HG03135 (cell line): ENCODE results near the gene HMOX2.
A peak's percentile ranks its signal among the peaks of the same experiment; 100 is the strongest.

ENCODE experiments used
- ATAC-seq: cut with Tn5 transposase; IDR thresholded peaks from one replicate; pipeline ENCODE4 v1.9.1; 2021; ENCODE audit warnings: mild to moderate bottlenecking, moderate library complexity; ENCODE audit not compliant: unreplicated experiment

HMOX2 gene, protein sequence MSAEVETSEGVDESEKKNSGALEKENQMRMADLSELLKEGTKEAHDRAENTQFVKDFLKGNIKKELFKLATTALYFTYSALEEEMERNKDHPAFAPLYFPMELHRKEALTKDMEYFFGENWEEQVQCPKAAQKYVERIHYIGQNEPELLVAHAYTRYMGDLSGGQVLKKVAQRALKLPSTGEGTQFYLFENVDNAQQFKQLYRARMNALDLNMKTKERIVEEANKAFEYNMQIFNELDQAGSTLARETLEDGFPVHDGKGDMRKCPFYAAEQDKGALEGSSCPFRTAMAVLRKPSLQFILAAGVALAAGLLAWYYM

DNA sequence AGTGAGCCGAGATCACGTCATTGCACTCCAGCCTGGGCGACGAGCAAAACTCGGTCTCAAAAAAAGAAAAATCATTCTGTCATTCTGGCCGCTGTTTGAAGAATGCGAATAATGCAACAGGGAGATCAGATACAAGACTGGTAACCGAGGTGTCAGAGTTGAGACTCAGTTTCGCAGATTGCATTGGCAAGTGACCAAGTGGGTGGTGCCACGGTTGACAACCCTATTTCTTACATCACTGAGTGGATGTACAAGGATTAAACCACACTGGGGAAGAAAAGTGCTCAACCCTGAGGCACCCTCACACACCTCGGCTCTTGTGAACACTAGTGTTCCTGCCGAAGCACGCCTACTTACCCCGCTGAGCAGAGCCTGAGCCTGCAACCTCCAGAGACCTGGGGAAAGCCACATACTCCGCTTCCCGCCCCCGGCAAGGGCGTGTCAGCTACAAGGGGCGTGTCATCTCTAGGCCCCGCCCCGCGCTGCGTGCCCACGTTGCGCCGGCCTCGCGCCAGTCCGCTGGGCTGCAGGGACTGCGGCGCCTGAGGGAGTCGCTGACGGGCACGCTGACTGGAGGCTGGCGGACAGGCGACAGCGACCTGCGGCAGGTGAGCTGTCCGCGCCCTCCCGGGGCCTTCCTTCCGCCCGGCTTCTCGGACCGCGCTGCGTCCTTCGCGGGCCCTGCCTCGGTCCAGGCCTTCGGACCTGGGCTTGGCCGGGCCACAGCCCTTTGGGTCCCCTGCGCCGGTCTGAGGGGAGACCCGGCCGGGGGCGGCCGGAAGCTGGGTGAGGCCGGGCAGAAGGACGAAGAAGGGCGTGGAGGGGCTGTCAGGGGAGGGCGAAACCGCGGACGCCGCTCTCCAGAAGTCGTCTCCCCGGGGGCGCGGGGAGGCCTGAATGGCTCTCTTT lies at the start of gene HMOX2:
Gene HMOX2 (plus strand): TSS at position 519 of the 909 bp plus-strand sequence. CDS start 29,127 bp downstream, outside the sequence.
- ATAC-seq: peak; percentile 82

DNA sequence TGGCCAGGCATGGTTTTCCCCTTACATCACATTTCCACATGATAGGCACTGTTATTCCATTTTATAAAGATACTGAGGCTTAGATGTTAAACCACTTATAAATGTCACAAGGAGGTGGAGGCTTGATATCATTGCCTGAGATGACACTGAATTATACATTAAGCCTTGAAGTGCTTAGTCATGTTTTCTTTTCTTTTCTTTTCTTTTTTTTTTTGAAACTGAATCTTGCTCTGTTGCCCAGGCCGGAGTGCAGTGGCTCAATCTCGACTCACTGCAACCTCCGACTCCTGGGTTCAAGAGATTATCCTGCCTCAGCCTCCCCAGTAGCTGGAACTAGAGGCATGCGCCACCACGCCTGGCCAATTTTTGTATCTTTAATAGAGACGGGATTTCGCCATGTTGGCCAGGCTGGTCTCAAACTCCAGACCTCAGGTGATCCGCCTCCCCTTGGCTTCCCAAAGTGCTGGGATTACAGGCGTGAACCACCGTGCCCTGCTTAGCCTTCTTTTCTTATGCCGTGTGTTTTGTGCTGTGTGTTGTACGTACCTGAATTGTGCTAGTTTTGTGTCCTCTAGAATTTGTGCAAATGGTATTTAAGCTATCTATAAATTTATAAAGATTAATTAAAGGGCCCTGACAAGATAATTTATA lies 49.4 kb upstream of the HMOX2 start:
- no peak for ATAC-seq

DNA sequence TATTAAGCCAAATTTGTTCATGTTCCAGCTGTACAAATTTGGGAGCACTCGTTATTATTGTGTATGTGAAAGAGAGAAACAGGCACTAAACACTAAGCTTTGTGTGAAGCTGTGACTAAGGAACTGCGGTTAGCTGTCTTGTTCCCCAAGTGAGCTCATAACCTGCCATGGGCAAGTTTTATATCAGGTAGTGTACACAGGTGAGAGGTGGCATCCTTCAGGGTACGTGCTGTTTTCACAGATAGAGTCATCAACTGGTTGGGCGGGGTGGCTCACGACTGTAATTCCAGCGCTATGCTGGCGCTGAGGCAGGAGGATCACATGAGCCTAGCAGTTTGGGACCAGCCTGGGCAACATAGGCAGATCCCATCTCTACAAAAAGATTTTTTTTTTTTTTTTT lies 47.7 kb upstream of the HMOX2 start:
- ATAC-seq: no peak

DNA sequence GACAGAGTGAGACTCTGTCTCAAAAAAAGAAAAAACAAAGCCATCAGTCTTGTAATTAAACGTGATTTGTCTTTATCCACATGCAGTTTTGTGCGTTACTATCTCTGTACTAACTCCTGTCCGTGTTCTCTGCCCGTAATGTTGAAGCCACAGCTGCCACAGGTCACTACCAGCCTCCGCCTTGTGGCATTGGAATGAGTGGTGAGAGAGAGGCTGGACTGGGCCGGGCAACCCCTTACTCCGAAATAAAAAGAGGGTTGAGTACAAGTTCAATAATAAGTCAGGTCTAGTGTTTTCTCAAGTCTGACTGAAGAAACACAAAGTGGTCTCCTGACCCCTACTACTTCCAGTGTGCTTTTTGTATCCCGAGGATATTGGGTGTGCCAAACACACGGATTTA lies 45.2 kb upstream of the HMOX2 start:
- no peak for ATAC-seq

DNA sequence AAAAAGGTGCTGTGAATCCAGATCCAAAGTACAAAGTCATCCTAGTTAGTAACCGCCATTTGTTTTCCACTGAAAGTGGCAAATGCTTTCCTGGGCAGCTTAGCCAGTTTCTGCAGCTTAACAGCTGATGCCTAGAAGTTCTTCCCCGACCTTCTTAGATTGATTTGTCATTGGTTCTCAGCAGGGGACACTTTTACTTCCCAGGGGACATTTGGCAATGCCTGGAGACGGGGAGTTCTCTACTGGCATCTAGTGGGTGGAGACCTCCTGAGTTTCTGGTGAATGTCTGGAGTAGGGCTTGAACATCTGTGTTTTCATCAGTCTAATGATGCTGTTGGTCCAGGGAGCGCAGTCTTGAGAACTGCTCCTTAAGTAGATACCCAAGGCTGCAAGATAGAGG lies 43.0 kb upstream of the HMOX2 start:
- no peak for ATAC-seq

DNA sequence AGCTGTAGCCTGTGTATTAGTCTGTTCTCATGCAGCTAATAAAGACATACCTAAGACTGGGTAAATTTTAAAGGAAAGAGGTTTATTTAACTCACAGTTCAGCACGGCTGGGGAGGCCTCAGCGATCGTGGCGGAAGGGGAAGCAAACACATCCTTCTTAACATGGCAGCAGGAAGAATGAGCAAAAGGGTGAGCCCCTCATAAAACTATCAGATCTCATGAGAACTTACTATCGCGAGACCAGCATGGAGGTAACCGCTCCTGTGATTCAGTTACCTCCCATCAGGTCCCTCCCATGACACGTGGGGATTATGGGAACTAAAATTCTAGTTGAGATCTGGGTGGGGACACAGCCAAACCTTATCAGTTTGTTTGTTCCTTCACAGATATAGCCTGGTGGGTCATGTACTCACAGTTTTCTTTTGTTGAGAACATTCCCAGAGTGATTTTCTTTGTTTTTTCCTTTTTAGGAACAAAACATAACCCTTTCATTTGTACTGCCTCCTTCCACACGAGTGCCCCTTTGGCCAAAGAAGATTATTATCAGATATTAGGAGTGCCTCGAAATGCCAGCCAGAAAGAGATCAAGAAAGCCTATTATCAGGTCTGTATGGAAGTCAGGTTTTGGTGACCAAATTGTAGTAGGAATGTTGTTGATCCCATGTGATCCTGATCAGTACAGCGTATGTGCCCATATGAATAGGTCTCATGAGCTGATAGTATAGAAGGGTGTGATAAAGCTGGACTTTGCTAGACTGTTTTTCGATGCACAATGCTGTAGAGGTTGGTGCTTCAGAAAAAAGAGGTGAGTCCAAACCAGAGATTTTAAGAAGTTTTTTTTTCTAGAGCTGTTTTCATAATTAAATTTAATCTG lies 42.0 kb upstream of the HMOX2 start:
- no peak for ATAC-seq

DNA sequence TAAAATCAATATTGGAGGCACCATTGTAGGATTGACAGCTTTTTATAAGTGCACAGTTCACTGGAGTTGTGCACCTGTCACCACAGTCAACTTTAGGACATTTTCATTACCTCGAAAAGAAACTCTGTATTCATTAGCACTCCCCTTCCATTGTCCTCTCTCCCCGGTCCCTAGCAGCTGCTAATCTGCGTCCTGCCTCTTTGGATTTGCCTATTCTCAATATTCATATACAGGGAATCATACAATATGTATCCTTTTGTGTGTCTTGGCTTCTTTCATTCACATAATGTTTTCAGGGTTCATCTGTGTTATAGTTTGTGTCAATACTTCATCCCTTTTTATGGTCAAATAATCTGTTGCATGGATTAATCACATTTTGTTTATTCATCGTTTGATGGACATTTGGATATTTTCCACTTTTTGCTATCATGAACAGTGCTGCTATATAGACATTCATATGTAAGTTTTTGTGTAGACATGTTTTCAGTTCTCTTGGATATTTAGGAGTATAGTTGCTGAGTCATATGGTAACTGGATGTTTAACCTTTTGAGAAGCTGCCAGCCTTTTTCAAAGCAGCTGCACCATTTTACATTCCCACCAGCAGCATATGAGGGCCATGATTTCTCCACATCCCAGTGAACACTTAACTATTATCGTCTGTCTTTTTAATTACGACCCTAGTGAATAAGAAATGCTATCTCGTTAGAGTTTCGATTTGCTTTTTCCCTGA lies 40.7 kb upstream of the HMOX2 start:
- no peak for ATAC-seq

DNA sequence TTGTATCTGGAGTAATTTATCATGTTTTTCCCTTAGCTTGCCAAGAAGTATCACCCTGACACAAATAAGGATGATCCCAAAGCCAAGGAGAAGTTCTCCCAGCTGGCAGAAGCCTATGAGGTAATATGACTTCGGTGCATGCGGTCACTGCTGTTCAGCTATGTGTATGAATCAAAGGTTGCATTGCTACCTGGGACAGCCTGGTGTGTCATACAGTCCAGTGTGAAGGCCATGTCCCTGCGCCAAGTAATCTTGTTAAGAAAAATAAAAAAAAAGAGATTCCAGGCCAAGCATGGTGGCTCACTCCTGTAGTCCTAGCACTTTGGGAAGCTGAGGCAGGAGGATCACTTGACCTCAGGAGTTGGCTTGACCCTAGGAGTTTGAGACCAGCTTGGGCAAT lies 38.8 kb upstream of the HMOX2 start:
- no peak for ATAC-seq

DNA sequence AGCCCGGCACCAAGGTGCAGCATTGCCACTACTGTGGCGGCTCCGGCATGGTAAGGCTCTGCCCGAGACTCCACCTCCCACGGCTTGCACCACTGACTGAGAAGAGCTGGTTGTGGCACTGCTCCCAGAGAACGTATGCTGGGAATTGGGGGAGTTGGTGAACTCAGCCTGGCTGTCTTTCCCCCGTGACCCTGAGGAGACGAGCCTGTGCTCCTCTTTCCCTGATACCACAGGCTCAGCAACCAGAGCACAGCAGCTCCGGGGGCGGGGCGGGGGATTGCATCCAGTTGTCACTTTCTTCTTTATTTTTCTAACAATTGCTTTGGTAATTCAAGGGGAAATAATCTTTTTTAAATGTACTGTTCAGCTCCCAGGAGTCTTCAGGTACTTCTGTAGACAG lies 33.8 kb upstream of the HMOX2 start:
- ATAC-seq: no peak

DNA sequence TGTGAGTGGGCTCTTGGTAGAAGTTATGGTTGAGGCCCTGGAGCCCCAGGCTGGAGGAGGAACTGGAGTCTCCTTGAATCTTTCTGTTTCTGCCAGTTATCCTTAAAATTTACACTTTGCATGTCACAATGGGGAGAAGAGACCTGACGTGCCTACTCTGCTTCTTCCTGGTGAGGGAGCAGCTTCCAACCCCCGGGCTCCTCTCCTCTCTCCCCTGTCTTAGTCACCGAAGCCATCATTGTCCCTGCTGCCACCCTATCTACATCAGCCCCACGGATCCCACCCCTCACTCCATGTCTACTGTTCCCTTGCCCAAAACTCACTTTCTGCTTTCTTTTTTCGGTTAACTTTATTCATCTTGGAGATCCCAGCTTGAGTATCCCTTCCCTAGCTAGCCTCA lies 32.9 kb upstream of the HMOX2 start:
- no peak for ATAC-seq

DNA sequence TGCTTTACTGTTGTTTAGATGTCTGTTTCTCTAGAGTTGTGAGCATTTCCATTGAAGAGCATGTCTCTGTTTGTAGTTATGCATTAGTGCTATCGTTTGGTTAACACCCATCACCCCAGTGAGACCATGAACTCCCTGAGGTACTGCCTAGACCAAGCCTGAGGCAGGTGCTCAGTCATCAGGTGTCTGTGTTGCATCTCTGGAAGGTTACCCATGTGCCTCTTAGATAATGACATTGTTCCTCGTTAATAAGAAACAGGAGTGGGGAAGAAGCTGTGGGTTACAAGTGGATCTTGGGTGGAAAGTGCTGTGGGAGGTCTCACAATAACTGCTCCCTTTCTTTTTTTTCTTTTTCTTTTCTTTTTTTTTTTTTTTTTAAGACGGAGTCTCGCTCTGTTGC lies 32.2 kb upstream of the HMOX2 start:
- no peak for ATAC-seq

DNA sequence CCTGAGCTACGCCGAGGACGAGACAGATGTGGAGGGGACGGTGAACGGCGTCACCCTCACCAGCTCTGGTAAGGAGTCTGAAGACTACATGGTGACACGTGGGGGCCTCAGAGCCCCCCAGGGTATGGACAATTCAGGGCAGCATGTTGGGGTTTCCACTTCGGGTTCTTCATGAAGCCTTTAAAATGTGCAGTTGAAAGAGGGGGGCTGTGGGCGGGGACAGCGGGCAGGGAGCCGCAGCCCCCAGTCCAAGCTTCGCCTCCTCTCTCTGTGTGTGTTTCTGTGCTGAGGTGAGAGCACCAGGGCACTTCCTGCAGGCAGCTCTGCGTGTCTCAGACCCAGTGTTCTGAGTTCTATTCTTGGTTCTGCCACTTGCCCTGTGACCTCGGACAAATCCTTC lies 25.8 kb upstream of the HMOX2 start:
- ATAC-seq: no peak

DNA sequence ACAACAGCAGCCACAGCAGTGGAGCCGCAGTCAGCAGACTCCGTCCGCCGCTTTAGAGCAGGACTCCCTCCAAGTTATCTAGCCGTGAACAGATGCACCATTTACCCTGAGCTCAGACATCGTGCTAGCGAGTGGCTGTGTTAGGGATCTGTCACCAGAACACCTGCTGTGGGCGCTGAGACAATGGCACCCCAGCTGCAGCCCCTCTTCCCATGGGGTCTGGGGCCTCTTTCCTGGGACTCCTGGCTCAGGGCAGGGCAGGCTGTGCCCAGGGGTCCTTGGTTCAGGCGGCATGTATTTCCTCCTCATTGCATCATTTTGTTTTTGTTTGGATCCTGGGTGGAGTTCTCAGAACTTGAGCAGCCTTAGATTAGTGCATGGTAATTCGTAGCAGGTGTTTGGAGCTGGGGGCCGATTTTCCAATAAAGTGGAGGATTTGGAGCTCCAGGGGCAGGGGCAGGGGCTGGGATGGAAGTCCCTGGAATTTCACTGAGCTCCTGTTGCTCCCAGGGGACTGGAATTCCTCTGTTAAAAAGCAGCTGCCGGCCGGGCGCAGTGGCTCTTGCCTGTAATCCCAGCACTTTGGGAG lies 25.2 kb upstream of the HMOX2 start:
- no peak for ATAC-seq

DNA sequence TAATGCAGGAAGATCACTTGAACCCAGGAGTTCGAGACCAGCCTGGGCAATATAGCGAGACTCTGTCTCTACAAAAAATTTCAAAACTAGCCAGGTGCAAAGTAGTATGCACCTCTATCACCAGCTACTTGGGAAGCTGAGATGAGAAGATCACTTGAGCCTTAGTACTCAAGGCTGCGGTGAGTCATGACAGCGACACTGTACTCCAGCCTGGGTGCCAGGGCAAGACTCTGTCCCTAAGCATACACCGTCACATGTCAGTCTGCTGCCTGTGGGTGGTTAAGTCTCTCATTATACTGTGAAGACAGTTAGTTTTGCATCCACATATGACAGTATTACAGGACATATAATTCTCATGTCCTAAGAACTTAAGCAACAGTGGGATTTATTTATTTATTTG lies 23.5 kb upstream of the HMOX2 start:
- ATAC-seq: no peak

DNA sequence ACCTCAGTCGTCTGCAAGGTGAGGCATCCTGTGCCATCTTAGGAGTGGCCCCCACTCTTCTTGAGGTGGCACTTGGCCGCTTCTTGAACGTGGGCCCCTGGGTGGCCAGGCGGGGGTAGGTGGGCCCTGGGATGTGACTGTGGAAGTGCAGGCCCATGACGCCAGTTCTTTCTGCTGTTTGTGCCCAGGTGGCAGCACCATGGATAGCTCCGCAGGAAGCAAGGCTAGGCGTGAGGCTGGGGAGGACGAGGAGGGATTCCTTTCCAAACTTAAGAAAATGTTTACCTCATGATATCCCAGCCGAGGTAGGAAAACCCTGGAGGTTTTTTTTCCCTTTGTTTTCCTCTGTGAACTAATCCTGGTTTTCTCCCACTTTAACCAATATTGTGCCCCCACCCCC lies 21.6 kb upstream of the HMOX2 start:
- no peak for ATAC-seq

DNA sequence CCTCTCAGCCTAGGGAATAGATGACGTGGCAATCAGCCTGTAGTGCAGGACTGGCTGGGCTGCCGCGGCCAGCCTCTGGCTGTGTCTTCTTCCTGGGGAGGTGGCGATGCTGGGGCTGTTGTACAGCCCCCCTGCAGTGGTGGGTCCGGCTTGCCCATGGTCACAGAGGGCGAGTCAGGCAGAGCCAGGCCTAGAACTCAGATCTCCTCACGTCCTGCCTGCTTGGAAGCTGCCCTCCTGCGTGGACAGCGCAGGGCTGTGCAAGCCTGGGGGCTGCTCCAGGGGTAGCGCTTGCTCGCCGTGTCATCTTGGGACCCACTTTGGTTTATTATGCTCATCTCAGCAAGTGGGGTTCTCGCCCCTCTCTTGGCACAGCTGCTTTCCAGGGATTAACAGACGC lies 21.1 kb upstream of the HMOX2 start:
- no peak for ATAC-seq

DNA sequence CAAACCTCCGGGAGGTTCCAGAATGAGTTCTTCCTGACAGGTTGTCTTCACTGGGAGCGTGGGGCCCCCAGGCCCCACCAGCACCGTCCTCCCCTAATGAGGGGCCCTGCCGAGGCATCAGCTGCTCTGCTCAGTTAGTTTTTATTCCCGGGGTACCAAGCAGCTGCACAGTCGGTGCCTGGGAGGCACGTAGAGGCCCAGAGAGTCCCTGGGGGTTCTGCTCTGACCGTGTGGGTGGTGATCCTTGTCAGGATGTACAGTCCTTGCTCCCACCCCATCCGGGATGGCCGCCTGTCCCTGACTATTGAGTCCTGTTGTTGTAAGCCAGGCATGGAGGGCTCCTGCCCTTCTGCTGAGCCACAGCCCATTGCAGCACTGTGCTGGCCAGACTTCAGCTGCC lies 20.2 kb upstream of the HMOX2 start:
- no peak for ATAC-seq

DNA sequence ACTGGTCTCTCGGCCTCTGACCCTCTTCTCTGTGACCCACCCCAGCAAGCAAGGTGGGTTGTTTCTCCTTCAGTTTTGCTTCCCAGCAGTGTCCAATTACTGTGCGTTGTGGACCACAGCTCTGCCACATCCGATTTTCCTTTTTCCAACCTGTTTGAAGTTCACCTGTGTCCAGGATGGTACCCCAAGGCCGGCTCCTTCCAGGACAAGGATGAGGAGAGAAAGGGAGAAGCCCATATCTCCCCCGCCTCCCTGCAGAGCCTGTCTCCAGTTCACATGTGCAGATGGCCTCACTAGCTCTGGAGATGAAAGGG lies 15.3 kb upstream of the HMOX2 start:
- ATAC-seq: no peak

DNA sequence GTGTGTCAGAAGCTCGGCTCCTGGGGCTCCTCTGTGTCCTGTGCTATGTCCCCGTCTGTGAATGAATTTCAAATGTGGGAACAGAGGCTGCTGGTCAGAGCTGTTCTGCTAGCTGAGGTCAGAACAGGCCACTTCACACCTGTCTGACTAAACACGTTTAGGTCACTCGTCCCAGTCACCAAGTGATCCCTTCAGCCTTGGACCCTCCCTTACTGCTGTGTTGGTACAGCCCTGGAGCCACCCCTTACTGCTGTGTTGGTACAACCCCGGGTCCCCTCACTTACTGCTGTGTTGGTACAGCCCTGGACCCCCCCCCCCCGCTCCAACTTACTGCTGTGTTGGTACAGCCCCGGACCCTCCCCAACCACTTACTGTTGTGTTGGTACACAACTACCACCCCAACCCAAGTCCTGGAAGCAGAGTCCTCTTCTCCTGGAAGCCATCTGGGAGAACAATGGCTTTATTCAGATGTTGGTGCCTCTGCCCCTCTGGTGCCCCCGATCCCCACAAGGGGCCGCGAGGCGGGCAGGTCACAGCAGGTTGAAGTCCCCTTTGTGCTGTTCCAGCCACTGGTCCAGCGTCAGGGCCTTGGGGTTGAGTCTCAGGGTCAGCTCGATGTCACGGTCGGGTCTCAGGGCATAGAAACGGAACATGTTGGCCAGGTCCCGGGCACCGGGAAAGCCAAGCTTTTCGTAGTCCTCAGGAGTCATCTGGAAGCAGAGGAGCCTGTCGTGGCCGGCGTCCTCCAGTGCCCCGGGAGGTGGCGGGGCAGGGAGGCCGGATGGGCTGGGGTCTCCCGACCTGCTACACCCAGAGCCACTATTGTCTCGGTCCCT lies 14.7 kb upstream of the HMOX2 start:
- ATAC-seq: no peak
